OCI-M2 (cell line): Measurements from ENCODE around the gene TBC1D10A.

Source experiments
- DNase-seq: peaks from one replicate; lab custom pipeline; 2025; ENCODE audit not compliant: unreplicated experiment; lab: John Stamatoyannopoulos, UW

Gene TBC1D10A

DNA sequence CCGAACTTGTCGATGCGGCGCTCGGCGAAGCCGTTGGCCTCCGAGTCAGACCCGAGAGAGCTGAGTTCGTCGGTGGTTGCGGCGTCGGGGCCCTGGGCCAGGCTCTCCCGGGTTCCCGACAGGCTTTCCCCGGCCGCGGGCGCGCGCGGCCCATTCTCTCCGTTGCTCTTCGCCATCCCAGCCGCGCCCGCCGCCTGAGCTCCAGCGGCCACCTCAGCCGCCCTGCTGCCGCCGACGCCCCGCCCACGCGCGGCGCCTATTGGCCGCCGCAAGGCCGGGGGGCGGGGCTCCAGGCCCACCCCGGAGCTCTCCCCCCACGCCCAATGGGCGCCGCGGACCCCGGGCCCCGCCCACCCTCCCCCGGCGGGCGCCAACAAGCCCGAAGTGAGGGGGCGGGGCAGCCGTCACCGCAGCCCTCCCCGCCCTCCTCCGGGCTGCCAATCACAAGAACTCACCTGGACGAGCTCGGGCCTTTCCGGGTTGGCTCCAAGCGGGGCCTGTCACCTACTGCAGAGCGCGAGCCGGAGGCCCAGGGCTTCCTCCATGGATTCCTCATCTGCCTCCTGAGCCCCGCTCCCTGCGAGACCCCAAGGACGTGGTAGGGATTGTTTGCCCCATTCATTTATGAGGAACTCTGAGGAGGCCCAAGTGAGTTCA lies at the start of gene TBC1D10A:
Gene TBC1D10A (minus strand): TSS at position 236 of the 657 bp plus-strand sequence. CDS start 60 bp downstream, at position 176.
- no peak for DNase-seq

- DNase-seq = no peak
Observed at GRCh38 chr22:30375312-30375849, 48.6 kb upstream of the TBC1D10A start.

DNA sequence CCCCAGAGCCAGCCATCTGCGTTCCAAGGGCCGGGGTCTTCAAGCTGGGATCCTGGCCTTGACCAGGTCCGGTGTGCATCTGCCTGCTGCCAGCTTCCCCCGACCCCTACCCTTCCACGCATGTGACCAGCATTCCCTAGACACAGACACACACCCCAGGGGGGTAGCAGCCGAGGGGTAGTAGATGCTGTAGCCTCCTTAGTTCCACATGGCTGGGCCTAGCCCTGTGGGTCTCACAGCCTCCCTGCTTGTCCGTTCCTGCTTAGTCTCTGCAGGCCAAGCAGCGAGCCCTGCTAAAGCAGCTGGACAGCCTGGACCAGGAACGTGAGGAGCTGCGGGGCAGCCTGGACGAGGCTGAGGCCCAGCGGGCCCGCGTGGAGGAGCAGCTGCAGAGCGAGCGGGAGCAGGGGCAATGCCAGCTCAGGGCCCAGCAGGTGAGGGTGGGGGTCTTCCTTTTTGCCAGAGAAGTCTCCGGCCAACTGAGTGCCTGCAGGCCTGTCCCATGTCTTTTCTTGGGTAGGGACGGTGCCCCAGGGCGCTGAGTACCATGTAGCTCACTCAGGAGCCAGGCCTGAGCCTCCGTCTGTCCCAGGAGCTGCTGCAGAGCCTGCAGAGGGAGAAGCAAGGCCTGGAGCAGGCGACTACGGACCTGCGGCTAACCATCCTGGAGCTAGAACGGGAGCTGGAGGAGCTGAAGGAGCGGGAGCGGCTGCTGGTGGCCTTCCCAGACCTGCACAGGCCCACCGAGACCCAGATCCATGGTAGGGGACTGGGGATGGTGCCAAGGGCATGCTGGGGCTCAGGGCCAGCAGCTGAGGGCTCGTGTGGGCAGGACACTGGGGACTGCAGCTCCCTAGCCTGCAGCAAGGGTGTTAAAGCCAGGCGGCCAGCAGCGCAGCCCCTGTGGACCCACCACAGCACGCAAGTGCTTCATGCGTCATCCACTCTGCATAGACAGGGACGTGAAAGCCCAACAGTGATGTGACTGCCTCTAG lies 46.9 kb upstream of the TBC1D10A start:
- no peak for DNase-seq

DNA sequence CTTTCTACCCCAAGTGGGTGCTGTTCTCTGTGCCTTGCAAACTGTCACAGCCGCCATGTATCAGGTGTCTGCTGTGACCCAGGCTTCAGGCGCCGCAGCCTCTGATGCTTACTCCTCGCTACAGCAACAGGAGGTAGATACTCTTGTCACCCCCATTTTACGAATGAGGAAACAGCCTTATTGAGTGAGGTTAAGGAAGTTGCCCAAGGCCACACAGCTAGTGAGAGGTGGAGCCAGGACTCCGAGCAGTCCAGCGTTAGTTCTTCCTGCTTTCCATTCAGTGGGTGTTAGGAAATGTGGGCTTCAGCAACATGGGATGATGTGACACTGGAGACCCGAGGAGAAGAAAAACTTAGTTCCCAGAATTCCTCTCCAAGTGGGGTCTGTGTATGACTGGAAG lies 46.2 kb upstream of the TBC1D10A start:
- DNase-seq = no peak

- no peak for DNase-seq
Observed at GRCh38 chr22:30371981-30372380, 45.2 kb upstream of the TBC1D10A start.

GRCh38 chr22:30371321-30371720 lies 44.6 kb upstream of the TBC1D10A start:
- no peak for DNase-seq

DNA sequence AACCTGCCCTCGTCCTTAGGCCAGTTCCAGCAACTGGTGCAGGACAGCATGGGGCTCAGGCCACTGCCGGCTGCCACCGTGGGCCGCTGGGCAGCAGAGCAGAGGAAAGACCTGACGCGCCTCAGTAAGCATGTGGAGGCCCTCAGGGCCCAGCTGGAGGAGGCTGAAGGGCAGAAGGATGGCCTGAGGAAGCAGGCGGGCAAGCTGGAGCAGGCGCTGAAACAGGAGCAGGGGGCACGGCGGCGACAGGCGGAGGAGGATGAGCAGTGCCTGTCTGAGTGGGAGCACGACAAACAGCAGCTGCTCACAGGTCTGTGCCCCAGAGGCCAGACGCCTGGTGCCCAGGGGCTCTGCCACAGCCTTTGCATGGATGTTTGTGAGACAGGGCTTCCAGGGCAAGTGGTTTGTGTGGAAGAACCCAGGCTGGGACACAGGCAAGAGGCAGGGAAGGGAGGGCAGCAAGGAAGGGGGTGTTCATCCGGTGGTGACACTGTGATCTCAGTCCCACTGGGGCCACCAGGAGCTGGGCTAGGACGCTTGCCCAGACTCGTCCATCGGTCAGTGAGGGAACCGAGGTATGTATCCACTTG lies 44.0 kb upstream of the TBC1D10A start:
- no peak for DNase-seq

DNA sequence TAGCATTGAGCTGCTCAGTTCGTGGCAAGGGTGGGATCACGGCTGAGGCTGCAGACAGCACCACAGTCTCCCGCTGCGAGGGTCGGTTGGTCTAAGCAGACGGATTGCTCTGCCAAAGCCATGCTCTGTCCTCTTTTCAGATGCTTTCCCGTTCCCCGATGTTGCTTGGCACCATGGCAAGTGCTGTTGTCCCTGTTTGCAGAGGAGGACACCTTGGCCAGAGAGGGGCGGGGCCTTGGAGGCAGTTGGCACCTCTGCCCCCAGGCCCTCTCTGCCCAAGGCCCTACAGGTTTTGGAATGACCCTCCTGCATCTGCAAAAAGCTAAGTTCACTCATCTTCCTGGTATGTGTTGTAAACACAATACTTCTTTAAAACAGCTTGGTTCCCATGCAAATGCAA lies 41.7 kb upstream of the TBC1D10A start:
- no peak for DNase-seq

DNA sequence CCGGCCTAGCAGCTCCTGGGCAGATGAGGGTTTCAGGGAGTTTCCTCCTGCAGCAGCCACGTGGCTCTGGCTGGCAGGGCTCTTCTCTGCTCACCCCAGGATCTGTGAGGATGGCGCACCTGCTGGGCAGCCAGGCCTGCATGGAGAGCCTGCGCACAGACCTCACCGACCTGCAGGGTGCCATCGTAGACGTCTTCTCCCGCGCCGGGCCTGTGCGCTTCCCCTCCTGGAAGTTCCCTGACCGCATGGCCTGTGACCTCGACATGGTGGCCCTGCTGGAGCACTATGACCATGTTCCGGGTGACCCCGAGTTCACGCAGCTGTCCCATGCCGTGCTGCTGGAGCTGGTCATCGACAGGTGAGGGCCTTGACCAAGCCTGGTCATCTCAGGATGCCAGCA lies 39.1 kb upstream of the TBC1D10A start:
- DNase-seq = no peak

GRCh38 chr22:30362651-30363281 lies 36.0 kb upstream of the TBC1D10A start:
- no peak for DNase-seq

GRCh38 chr22:30361916-30362650 lies 35.3 kb upstream of the TBC1D10A start:
- no peak for DNase-seq

GRCh38 chr22:30358541-30358940 lies 31.8 kb upstream of the TBC1D10A start:
- DNase-seq = no peak

GRCh38 chr22:30357650-30358215 lies 31.0 kb upstream of the TBC1D10A start:
- no peak for DNase-seq

DNA sequence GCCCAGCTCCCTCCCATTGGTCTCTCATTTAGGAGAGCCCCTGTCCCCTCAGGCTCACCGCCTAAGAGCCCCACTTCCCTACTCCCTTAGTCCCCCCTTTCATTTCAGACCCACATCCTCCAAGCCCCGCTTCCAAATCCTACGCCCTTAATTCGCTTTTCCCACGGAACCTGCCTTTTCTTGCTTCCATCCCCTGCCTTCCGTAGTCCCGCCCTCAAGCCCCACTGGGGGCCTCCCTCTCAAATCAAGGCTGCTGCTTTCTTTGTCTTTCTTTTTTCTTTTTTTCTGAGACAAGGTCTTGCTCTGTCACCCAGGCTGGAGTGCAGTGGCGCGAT lies 30.5 kb upstream of the TBC1D10A start:
- no peak for DNase-seq

- peak; percentile 18 for DNase-seq
Observed at GRCh38 chr22:30356449-30357235, 29.9 kb upstream of the TBC1D10A start, which contains the start of the genes CCDC157 and SF3A1. CCDC157 (plus strand) TSS chr22:30357007; CDS start chr22:30366001, 8,994 bp downstream. SF3A1 (minus strand) TSS chr22:30356894; CDS start chr22:30356792, 102 bp downstream.

GRCh38 chr22:30354644-30355043 lies 27.9 kb upstream of the TBC1D10A start:
- no peak for DNase-seq

DNA sequence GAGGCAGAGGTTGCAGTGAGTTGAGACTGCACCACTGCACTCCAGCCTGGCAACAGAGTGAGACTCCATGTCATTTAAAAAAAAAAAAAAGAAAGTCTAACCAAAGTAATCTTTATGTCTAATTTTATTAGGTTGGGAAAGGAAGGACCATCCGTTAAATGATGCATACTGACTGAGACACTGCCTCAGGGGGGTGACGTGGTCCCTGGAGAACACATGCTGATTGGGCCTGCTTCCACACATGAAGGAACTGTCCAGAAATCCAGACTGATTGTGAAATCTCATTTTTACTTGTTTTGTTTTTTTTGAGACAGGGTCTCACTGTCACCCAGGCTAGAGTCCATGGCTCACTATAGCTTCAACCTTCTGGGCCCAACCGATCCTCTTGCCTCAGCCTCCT lies 24.5 kb upstream of the TBC1D10A start:
- no peak for DNase-seq

DNA sequence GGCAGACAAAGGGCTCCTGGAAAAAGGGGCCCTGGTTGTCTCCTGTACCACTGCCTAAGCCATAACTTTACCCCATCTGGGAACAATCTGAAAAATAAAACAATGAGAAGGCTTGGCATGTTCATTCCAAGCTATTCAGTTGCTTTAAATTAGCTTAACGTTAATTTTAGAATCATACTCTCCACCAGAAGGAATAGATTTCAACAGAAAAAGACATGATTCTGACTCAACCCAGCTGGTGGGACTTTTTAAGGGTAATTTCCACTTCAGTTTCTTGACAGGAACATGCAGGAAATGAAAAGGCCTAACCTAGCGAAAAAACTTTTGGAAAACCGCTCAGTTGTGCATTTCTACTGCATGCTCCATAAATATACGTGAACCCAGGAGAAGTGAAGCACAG lies 22.1 kb upstream of the TBC1D10A start:
- no peak for DNase-seq

DNA sequence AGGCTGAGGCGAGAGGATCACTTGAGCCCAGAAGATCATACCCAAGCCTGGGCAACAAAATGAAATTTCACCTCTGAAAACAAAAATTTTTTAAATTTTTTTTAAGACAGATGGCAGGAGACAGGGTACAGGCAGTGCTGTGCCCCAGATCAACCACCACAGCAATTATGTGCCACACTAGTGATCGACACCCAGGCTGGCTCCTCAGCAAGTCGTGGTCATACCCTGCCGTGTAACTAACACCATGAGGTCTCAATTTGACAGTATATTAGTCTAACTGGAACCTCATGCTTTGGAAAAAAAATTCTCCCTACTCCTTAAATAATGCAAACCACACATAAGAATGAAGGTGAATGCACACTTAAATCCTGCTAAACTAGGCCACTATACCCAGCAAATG lies 21.7 kb upstream of the TBC1D10A start:
- no peak for DNase-seq
